WI38 (cell line): Measurements from ENCODE around the gene AKNA.

Source experiments
- H3K4me3 ChIP-seq: 2 replicates; pipeline ENCODE4 v1.5.1; 2011; ENCODE audit warnings: low read depth, mild to moderate bottlenecking, control low read depth, low read length
- CTCF ChIP-seq: IDR thresholded peaks from 2 replicates; pipeline ENCODE4 v1.5.1; 2012; ENCODE audit warnings: low read depth, mild to moderate bottlenecking, control low read depth, low read length

The AKNA gene

GRCh38 chr9:114356792-114357191 is 31.0 kb downstream of the AKNA start:
- no peak overlapping the region for H3K4me3 ChIP-seq
- no peak for TF ChIP-seq CTCF

- no peak for TF ChIP-seq CTCF
- no peak overlapping the region for H3K4me3 ChIP-seq
Observed at GRCh38 chr9:114355821-114356220, 32.0 kb downstream of the AKNA start.

GRCh38 chr9:114351932-114352331 is 35.9 kb downstream of the AKNA start:
- H3K4me3 ChIP-seq, result no peak overlapping the region
- no peak for TF ChIP-seq CTCF

GRCh38 chr9:114350636-114351401 is 37.0 kb downstream of the AKNA start:
- no peak for TF ChIP-seq CTCF
- H3K4me3 ChIP-seq, result no peak overlapping the region

GRCh38 chr9:114349713-114350480 is 37.9 kb downstream of the AKNA start:
- no peak overlapping the region for H3K4me3 ChIP-seq
- TF ChIP-seq CTCF, result no peak

- no peak for TF ChIP-seq CTCF
- no peak overlapping the region for H3K4me3 ChIP-seq
Observed at GRCh38 chr9:114348906-114349482, 38.8 kb downstream of the AKNA start.
